Raji (cell line): ENCODE results near the gene ELL2.

Source experiments
- POLR2A ChIP-seq: IDR thresholded peaks from 2 replicates; pipeline ENCODE4 v1.6.1; 2011; ENCODE audit warnings: low read depth, low read length, control low read depth; ENCODE audit not compliant: insufficient read depth

The ELL2 gene

GRCh38 chr5:95843733-95844223, 117.9 kb downstream of the ELL2 start:
- no peak for TF ChIP-seq POLR2A

GRCh38 chr5:95842854-95843544, 118.7 kb downstream of the ELL2 start:
- TF ChIP-seq POLR2A: no peak

GRCh38 chr5:95841914-95842812, 119.5 kb downstream of the ELL2 start:
- TF ChIP-seq POLR2A: no peak

GRCh38 chr5:95840956-95841705, 120.5 kb downstream of the ELL2 start:
- no peak for TF ChIP-seq POLR2A

GRCh38 chr5:95839658-95840057, 122.0 kb downstream of the ELL2 start:
- no peak for TF ChIP-seq POLR2A

- TF ChIP-seq POLR2A: no peak
Measured at GRCh38 chr5:95838556-95838955, 123.1 kb downstream of the ELL2 start.

GRCh38 chr5:95838001-95838520, 123.6 kb downstream of the ELL2 start:
- no peak for TF ChIP-seq POLR2A

- no peak for TF ChIP-seq POLR2A
Measured at GRCh38 chr5:95837492-95837891, 124.2 kb downstream of the ELL2 start.

- TF ChIP-seq POLR2A: no peak
Measured at GRCh38 chr5:95836544-95836943, 125.1 kb downstream of the ELL2 start.

- no peak for TF ChIP-seq POLR2A
Measured at GRCh38 chr5:95835682-95836385, 125.8 kb downstream of the ELL2 start.
